ENCODE results near the gene IER3. TPM values are rescaled to one million over a fixed set of nuclear protein-coding genes. Genes with fewer than 3 reads are reported as not detected.
A peak's percentile ranks its signal among the peaks of the same experiment; 100 is the strongest.

Gene IER3
- total and polyA plus RNA-seq, 12 donors: 1.6 to 136 (median 43.1) TPM

DNA sequence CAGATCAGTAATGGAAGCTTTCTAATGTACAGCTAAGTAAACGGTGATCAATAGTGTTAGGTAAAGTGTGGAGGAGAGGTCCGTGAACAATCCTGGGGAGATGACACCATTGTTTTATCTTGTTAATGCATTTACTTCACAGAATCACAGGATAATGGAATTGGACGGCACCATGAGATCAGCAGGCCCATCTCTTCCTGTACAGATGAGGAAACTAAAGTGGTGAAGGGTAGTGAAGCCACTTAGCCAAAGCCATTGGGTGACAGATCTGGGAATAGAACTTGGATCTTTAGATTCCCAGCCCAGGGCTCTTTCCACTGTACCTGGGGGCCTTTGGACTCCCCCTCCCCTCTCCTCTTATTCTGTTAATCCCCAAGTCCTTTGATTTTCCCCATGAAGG is 26.2 kb upstream of the IER3 start:
- DNase-seq: no peak
- Histone ChIP-seq H3K27me3 (no peaks in the 10 kb centered on the region), H3K4me1 (replicated peaks in 1 of 2) (peaks cover 15 to 34% of the 10 kb centered on the region in 2 donors), H3K27ac (peak overlapping the region in 4 of 5 donors; percentile 60 to 92 (median 80)), H3K36me3 (replicated peaks in 1 of 2) (no peaks in the 10 kb centered on the region), H3K4me3 (no peak overlapping the region), H3K9me3 (replicated peaks in 1 of 3) (no peaks in the 10 kb centered on the region)
- intact Hi-C loops (cut with DNase I): no loop called here
- 83 to 94% (median 88%) methylated on average over 3 of the region's 3 CpGs for WGBS, 4 donors
- no peak for TF ChIP-seq POLR2A (IDR thresholded peaks at IDR 0.05)
- TF ChIP-seq, protein P1, sequence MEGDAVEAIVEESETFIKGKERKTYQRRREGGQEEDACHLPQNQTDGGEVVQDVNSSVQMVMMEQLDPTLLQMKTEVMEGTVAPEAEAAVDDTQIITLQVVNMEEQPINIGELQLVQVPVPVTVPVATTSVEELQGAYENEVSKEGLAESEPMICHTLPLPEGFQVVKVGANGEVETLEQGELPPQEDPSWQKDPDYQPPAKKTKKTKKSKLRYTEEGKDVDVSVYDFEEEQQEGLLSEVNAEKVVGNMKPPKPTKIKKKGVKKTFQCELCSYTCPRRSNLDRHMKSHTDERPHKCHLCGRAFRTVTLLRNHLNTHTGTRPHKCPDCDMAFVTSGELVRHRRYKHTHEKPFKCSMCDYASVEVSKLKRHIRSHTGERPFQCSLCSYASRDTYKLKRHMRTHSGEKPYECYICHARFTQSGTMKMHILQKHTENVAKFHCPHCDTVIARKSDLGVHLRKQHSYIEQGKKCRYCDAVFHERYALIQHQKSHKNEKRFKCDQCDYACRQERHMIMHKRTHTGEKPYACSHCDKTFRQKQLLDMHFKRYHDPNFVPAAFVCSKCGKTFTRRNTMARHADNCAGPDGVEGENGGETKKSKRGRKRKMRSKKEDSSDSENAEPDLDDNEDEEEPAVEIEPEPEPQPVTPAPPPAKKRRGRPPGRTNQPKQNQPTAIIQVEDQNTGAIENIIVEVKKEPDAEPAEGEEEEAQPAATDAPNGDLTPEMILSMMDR (IDR thresholded peaks at IDR 0.05): no peak

DNA sequence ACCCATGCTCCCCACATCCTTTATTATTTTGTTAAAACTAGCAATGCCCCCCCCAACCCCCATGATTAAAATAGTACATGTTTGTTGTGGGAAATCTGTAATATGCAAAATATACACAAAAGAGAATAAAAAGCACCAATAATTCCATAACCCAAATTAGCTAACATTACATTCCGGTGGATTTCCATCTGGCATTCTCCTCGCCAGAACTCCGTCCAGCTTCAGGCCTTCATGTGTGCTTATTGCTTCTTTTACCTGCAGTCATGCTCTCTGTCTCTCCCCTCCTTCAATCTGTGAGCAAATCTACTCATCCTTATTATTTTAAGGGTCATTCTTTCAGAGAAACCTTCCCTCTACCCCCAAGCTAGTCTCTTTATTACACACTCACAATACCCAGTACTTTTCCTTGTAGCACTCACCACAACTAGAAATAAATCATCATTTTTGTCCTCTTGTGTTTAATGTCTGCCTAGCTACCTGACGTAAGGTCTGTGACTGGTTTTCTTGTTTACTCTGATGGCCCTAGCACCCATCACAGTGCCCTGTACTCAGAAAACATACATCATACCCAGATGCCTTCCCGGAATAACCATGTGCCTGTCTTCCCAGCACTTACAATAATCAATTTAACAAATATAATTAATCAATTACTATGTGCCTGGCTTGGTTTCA is 25.6 kb upstream of the IER3 start:
- H3K4me1 ChIP-seq (replicated peaks in 1 of 2): peaks cover 15 to 34% of the 10 kb centered on the region in 2 donors
- intact Hi-C loops (cut with DNase I): no loop called here
- 44 to 55% (median 49%) methylated on average over 5 of the region's 5 CpGs for WGBS, 4 donors

DNA sequence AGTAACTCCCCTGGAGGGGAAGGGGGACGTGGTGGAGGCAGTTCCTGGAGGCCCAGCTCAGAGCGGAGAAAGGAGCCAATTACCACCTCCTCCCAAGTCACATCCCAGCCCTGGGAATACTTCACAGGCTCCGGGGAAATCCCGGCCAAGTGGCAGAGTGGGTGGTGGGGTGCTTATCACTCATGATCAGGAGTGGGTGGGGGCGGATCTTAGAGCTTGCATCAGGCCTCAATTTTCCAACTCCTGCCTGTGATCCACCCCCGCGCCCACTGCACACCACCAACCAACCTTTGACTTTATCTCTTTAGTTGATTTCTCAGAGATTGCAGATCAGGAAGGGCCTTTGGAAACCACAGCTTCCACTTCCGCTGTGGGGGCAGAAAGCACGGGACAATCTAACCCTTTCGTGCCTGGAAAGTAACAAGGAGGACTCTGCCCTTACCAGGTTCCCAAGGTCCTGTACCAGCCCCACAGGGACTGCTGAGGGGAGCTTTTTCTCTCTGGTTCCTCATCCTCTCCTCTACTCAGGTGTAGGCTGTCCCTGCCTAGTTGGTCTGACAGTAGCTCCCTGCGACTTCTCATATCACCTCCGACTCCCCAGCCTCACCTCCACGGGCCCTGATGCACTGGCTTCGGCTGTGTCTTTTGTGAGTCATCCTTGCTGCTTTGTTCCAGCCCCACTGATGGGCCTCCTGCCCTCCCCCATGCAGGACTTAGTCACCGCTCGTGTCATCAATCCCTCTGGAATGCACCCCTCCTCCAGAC is 24.9 kb upstream of the IER3 start:
- Histone ChIP-seq H3K4me1 (replicated peaks in 1 of 2) (peaks cover 15 to 34% of the 10 kb centered on the region in 2 donors), H3K9me3 (replicated peaks in 1 of 3) (no peaks in the 10 kb centered on the region), H3K27ac (peak overlapping the region in 4 of 5 donors; percentile 60 to 92 (median 80)), H3K4me3 (no peak overlapping the region), H3K27me3 (no peaks in the 10 kb centered on the region), H3K36me3 (replicated peaks in 1 of 2) (no peaks in the 10 kb centered on the region)
- intact Hi-C loops (cut with DNase I): no loop called here
- peak; percentile 85 to 94 (median 91) for DNase-seq
- WGBS, 4 donors: 21 to 29% (median 26%) methylated on average over 13 to 16 of the region's 16 CpGs
- TF ChIP-seq, protein P1 (IDR thresholded peaks at IDR 0.05): no peak
- peak in 1 of 2 donors; percentile 76 for TF ChIP-seq POLR2A (IDR thresholded peaks at IDR 0.05)

More for the DNA sequence above, 25.6 kb upstream of the IER3 start:
- Histone ChIP-seq H3K27me3 (no peaks in the 10 kb centered on the region), H3K9me3 (replicated peaks in 1 of 3) (no peaks in the 10 kb centered on the region), H3K36me3 (replicated peaks in 1 of 2) (no peaks in the 10 kb centered on the region), H3K4me3 (no peak overlapping the region), H3K27ac (peak overlapping the region; percentile 12 to 92 (median 69))
- DNase-seq: peak in 2 of 7 donors; percentile 37 to 40
- no peak for TF ChIP-seq POLR2A (IDR thresholded peaks at IDR 0.05)

DNA sequence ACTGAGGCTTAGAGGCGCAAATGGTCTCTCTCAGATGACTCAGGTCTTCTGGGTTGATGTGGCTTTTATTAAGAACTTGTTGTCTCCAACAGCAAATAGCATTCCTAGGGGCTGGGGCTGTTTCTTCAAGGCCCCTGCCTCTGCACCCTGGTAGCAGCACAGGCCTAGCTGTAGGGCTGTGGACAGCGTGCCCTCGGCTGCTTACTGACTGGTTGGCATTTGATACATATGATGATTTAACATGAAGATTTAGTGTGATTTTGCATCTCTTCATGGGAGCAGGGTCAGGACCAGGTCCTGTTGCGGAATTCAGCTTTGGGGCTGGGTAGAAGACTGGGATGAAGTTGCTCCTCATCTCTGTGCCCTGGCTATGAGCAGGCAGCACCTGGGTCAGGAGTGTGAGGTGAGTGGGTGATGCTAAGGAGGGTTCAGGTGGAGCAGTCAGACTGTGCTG is 24.3 kb upstream of the IER3 start:
- no peaks in the 10 kb centered on the region for H3K9me3 ChIP-seq (replicated peaks in 1 of 3)
- peaks cover 15 to 40% of the 10 kb centered on the region in 2 donors for H3K4me1 ChIP-seq (replicated peaks in 1 of 2)
- intact Hi-C loops (cut with DNase I): no loop called here
- no peak for TF ChIP-seq POLR2A (IDR thresholded peaks at IDR 0.05)
- TF ChIP-seq, protein P1 (IDR thresholded peaks at IDR 0.05): no peak
- H3K4me3 ChIP-seq: no peak overlapping the region
- H3K27ac ChIP-seq: peak overlapping the region in 3 of 5 donors; percentile 69 to 92 (median 90)
- no peaks in the 10 kb centered on the region for H3K36me3 ChIP-seq (replicated peaks in 1 of 2)
- no peak for DNase-seq
- 94 to 96% (median 96%) methylated on average over 4 of the region's 4 CpGs for WGBS, 4 donors
- H3K27me3 ChIP-seq: no peaks in the 10 kb centered on the region
